ENCODE results near the gene GABRA1.

- no peak for TF ChIP-seq SUZ12 (IDR thresholded peaks at IDR 0.05; ENCODE audit: extremely low read depth, insufficient read depth, insufficient read length)
- no peak for TF ChIP-seq YY1 (IDR thresholded peaks at IDR 0.05; ENCODE audit: insufficient read depth, insufficient read length)
Measured at GRCh38 chr5:161924270-161924669, 76.3 kb downstream of the GABRA1 start.

Data from NT2/D1 (cell line).